NCI-H748 treated with DMSO at 0.1 percent for 48 hours (cell line): ENCODE results near the gene FYCO1.

Experiments
- DNase-seq: peaks from one replicate; lab custom pipeline; 2025; lab: John Stamatoyannopoulos, UW

FYCO1 gene

DNA sequence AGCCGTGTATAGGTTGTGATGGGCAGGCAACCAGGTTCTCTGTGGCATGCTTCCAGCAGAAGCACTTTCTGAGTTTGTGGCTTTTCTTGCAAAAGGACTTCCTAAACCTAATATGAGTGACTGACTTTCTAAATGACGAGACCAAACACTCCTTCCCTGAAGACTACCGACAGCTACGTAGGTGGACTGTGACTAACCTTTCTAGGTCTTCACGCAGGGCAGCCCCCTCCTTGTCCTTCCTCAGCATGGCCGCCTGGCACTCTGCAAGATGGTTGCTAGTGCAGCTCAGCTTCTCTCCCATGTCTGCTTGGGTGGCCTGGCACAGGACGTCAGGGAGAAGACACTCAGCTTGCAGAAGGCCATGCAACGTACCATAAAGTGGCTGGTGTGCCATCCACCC lies 31.5 kb downstream of the FYCO1 start:
- no peak for DNase-seq

DNA sequence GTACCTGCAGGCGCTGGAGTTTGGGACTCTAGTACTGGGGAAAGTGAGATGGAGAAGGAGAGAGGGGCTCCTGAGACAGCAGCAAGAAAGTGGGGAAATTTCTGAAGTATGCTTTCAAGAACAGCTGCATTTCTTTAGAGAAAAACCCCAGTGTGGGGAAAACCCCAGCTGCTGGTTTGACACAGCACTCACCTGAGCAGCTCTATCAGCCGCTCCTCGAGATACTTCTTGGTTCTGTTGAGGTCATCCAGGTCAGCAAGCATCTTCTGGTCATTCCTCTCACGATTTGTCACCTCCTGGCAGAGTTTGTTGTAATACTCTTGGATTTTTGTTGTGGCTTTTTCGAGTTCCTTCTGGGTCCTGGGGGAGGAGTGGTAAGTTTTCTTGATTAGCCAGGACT lies 33.6 kb downstream of the FYCO1 start:
- DNase-seq: no peak

DNA sequence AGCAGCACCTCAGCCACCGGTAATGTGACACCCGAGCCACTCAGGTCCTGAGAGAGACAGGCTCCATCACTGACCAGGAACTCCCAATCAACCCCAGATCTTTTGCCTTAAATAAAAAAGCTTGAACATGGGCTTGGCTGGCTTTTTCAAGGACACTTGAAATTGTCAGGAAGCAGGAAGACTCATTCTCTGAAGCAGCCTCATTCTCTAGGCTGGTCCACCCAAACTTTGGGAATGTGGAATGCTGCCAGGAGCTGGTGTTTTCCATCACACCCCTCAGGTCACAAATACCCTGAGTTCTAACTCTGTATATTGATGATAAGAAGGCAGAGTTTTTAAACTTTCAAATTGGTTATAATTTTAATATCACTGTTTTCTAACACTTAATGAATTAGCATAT lies 35.3 kb downstream of the FYCO1 start:
- DNase-seq: no peak

DNA sequence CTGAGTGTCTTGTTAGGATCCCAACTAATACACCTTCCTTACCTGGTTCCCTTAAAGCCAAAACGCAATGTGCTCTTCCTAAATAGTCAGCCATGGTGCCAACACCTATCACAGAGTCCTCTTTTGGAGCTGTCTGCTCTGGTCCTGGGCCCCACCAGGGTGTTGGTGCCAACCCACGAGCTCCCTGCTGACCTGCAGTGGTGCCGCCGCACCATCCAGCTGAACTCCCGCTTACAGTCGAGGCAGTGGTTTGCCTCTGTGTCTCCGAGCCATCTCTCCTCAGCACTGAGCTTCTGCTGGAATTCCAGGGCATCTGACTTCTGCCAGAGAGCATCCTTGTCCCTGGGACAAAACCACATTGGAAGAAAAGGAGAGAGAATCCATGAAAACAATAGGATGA lies 36.4 kb downstream of the FYCO1 start:
- DNase-seq: no peak

DNA sequence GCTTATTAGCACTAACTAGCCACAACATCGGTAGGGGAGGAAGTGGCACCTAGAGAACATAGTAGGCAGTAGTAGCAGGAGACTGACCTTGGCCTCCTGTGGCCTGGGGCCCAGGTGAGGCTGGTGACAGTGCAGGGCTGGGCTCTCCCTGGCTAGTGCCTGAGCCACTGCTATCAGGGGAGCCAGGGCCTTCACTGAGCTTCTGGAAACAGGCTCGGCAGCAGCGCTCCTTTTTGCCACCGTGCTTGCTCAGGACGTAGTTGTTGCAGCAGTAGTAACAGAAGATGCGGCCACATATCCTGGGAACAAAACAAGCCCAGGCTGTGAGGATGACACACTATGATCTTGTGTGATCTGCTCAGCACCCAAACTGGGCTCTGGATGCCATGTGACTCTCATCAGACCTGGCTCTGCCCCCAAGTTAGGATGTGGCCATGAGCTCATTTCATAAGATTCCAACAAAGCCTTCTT lies 37.3 kb downstream of the FYCO1 start:
- no peak for DNase-seq

GRCh38 chr3:45957586-45957985 lies 38.0 kb downstream of the FYCO1 start:
- no peak for DNase-seq

GRCh38 chr3:45955706-45956105 lies 39.9 kb downstream of the FYCO1 start:
- no peak for DNase-seq

- no peak for DNase-seq
Measured at GRCh38 chr3:45955017-45955647, 40.5 kb downstream of the FYCO1 start.

DNA sequence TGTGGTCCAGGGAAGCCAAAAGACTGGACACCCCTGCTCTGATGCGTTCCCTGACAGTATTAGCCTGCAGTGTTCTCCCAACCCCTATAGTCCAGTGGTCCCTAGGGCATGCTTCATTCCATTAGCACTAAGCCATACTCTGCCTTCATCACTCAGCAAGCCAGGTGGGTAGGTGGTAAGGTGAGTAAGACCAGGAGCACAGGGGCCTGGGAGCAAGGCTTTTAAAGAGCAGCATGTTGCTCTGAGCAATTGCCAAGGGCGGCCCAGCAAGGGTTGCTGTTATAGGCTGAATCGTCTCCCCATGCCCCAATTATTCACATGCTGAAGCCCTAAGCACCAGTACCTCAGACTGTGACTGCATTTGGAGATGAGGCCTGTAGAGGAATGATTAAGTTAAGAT lies 41.3 kb downstream of the FYCO1 start:
- no peak for DNase-seq

- no peak for DNase-seq
Measured at GRCh38 chr3:45953536-45953935, 42.1 kb downstream of the FYCO1 start.

DNA sequence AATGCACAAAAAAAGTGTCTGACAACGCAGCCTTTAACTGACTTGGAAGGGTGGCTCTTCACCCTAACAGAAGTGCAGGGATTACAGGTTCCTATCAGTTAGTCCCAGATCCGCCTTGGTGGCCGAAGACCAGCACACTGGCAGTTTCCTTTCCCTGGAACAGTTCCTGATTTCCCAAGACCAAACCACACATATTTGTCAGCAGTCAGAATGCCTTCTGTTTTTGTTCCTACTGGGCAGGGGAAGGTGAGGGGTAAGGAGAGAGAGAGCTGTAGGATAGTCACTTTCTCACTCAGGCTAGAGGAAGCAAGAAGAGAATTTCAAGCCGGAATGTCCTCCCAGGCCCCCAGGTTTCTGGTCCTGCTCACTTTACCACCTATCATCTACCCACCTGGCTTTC lies 43.2 kb downstream of the FYCO1 start:
- DNase-seq: no peak

GRCh38 chr3:45951946-45952345 lies 43.7 kb downstream of the FYCO1 start:
- DNase-seq: no peak

DNA sequence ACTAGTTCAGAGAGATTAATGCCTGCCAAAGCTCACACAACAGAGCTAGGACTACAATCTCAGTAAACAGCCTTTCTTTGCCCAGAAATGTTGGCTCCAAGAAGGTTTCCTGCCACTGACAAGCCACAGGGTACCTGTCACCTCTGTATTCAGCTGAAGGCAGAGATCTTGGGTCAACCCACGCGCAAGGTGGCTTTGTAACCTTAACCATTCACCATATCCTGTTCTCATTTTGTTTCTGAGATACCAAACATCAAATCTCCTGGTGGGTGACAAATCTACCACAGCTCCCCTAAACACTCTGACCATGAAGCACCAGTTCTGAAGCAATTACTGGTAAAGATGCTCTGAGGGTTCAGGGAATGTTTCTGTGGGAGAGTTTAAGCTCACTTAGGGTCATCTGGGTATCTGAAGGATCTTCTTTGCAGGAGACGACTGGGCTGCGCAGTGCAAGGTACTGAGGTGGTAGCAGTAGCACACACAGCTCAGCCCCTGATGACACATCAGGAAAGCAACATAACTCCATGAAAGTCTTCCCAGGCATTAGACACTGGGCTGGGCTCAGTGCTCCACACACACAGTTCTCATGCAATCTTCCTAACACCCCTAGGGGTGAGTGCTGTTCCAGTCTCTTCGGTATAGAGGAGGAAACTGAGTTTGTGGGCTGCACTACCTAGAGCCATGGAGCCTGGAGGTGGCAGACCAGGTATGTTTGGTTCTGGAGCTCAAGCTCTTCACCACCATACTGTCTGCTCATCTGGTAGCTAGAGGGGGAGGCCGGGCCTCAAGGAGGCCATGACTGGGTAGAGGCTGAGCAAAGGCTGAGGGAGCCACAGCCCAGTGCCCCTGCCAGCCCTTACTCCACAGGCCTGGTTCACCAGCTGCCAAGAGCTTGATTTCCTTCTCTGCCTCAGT lies 44.7 kb downstream of the FYCO1 start:
- no peak for DNase-seq

GRCh38 chr3:45950131-45950530 lies 45.5 kb downstream of the FYCO1 start:
- no peak for DNase-seq

- no peak for DNase-seq
Measured at GRCh38 chr3:45949432-45949831, 46.2 kb downstream of the FYCO1 start.

- no peak for DNase-seq
Measured at GRCh38 chr3:45948881-45949280, 46.7 kb downstream of the FYCO1 start.

GRCh38 chr3:45948311-45948781 lies 47.3 kb downstream of the FYCO1 start:
- no peak for DNase-seq

- DNase-seq: no peak
Measured at GRCh38 chr3:45947361-45947760, 48.3 kb downstream of the FYCO1 start.

DNA sequence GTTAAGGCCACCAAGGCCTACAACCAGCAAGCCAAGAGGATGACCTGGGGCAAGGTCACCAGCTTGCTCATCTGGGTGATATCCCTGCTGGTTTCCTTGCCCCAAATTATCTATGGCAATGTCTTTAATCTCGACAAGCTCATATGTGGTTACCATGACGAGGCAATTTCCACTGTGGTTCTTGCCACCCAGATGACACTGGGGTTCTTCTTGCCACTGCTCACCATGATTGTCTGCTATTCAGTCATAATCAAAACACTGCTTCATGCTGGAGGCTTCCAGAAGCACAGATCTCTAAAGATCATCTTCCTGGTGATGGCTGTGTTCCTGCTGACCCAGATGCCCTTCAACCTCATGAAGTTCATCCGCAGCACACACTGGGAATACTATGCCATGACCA lies 48.7 kb downstream of the FYCO1 start:
- DNase-seq: no peak

DNA sequence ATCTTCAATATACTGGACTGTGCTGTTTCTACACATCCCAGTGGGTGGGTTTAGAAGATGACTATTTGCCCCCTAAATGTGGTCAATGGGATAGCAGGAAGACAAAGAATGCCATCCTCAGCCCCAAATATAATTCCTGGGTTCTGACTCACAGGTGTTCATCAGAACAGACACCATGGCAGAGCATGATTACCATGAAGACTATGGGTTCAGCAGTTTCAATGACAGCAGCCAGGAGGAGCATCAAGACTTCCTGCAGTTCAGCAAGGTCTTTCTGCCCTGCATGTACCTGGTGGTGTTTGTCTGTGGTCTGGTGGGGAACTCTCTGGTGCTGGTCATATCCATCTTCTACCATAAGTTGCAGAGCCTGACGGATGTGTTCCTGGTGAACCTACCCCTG lies 49.3 kb downstream of the FYCO1 start:
- no peak for DNase-seq

DNA sequence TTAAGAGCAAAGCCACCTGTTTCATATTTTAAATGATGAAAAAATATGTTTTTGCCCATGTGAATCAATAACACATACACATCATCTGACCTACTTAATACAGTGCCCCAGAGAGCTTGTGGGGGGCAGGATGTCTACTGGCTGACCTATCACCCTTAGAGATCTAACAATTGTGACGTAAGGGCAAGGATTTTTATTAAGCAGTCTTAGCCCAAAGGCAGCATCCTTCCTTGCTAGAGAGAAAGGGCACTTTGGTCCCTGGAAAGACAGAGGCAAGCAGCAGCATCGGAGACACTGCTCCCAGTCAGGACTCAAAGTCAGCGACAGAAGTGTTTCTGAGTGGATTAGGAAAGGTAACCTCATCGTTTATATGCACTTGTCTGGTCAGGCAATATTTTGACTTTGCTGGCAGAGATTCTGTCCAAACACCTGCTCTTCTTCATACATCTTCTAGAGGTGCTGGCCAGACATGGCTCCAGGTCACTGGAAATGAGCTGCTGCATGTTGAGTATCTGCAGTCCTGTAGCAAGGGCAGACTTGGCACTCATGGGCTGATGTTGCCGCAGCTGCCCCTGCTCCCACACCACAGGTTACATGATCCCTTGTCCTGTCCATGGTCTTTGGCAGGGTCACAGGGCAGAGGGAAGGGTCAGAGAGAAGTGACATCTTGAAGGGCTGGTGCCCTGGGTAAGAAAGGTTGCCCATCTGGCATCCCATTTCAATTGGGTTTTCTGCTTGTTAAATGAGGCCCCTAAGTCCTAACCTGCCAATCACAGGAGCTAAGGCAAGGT lies 50.6 kb downstream of the FYCO1 start:
- DNase-seq: no peak

DNA sequence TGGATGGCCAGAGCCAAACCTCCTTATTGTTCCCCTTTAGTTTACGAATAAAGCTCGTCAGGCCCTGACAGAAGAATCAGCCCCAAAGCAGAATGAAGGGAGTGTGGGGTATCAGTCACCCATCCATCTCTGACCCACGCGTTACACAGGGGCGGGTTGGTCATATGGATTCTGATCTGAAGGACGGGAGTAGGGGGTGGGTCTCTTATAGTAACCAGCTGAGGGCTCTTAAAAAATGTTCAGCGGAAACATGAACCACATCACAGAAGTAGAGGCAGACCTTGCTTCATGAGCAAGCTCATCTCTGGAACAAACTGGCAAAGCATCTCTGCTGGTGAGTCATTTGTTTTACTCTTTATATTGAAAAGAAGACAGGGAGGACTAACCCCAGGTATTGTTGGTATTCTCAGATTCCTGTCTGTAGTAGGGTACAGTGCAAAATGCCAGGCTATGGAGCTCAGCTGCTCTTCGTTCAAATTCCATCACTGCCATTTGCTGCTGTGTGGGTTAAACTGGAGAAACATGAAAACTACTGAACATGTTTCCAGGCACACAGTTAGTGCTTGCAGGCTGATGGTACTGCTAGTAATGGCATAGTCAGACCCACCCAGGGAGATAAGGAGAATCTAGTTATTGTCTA lies 52.3 kb downstream of the FYCO1 start, which contains the start of gene CXCR6:
Gene CXCR6 (plus strand): TSS at position 258 of the 640 bp plus-strand sequence. CDS start 3,018 bp downstream, outside the sequence.
- DNase-seq: no peak
